SU-DHL-6 (cell line): ENCODE results near the gene TNS3.

Experiments
- H2AFZ ChIP-seq: fragments of 200-600 bp; sonication (generic); 2 replicates; pipeline ENCODE4 v1.6.1; 2014; ENCODE audit warnings: low read depth, mild to moderate bottlenecking, moderate library complexity, mixed read lengths, antibody characterized with exemption, low read length; ENCODE audit not compliant: severe bottlenecking
- H3F3A ChIP-seq: fragments of 200-600 bp; shearing (Covaris generic); 2 replicates; pipeline ENCODE4 v1.6.0; 2016; ENCODE audit warnings: antibody characterized with exemption, mild to moderate bottlenecking; ENCODE audit not compliant: insufficient read depth
- H3K27ac ChIP-seq: fragments of 200-600 bp; sonication (generic); 2 replicates; pipeline ENCODE4 v1.5.1; 2016; ENCODE audit warnings: low read depth, mild to moderate bottlenecking, low read length, moderate library complexity, mixed read lengths
- H3K27me3 ChIP-seq: fragments of 200-600 bp; sonication (generic), shearing (Covaris generic); 2 replicates; pipeline ENCODE4 v1.6.0; 2014; ENCODE audit warnings: mild to moderate bottlenecking, low read length
- H3K36me3 ChIP-seq: fragments of 200-600 bp; sonication (generic); 2 replicates; pipeline ENCODE4 v1.6.1; 2014; ENCODE audit warnings: mild to moderate bottlenecking, low read length, mixed read lengths
- H3K4me2 ChIP-seq: fragments of 300-600, 200-600 bp; shearing (Covaris generic), sonication (generic); 2 replicates; pipeline ENCODE4 v1.6.0; 2014; ENCODE audit warnings: low read length, low read depth, mild to moderate bottlenecking; ENCODE audit not compliant: poor library complexity, severe bottlenecking
- H3K4me3 ChIP-seq: fragments of 200-600 bp; sonication (generic); 2 replicates; pipeline ENCODE4 v1.5.1; 2014; ENCODE audit warnings: antibody characterized with exemption, low read length, mild to moderate bottlenecking, mixed read lengths; ENCODE audit not compliant: insufficient read depth, poor library complexity, severe bottlenecking
- H3K79me2 ChIP-seq: fragments of 200-600 bp; sonication (generic); 2 replicates; pipeline ENCODE4 v1.6.1; 2014; ENCODE audit warnings: mild to moderate bottlenecking, low read length, moderate library complexity; ENCODE audit not compliant: insufficient read depth
- H3K9ac ChIP-seq: fragments of 200-600 bp; sonication (generic); 2 replicates; pipeline ENCODE4 v1.7.0; 2014; ENCODE audit warnings: mild to moderate bottlenecking, low read length
- H3K9me2 ChIP-seq: fragments of 200-600 bp; sonication (generic); replicated peaks from 2 replicates; pipeline ENCODE4 v1.6.1; 2014; ENCODE audit warnings: low read length; ENCODE audit not compliant: insufficient read depth
- H3K9me3 ChIP-seq: fragments of 200-600 bp; sonication (generic); 2 replicates; pipeline ENCODE4 v1.6.1; 2014; ENCODE audit warnings: low read length, mixed read lengths; ENCODE audit not compliant: insufficient read depth
- H4K20me1 ChIP-seq: fragments of 200-600 bp; sonication (generic); 2 replicates; pipeline ENCODE4 v1.6.1; 2014; ENCODE audit warnings: low read depth, mild to moderate bottlenecking, antibody characterized with exemption, low read length, moderate library complexity, mixed read lengths
- EZH2phosphoT487 ChIP-seq: fragments of 200-600 bp; sonication (generic), shearing (Covaris generic); conservative IDR thresholded peaks from 2 replicates; pipeline ENCODE4 v1.6.1; 2018; ENCODE audit warnings: mild to moderate bottlenecking, antibody characterized with exemption, low read length, moderate library complexity, mixed read lengths
- TF ChIP-seq, protein P1 (sequence below): fragments of 200-600 bp; sonication (generic); IDR thresholded peaks from one replicate; pipeline ENCODE4 v1.5.1; 2017; ENCODE audit warnings: antibody characterized with exemption, mild to moderate bottlenecking, low read length, moderate library complexity; ENCODE audit not compliant: insufficient read depth, poor library complexity, severe bottlenecking

TNS3 gene

DNA sequence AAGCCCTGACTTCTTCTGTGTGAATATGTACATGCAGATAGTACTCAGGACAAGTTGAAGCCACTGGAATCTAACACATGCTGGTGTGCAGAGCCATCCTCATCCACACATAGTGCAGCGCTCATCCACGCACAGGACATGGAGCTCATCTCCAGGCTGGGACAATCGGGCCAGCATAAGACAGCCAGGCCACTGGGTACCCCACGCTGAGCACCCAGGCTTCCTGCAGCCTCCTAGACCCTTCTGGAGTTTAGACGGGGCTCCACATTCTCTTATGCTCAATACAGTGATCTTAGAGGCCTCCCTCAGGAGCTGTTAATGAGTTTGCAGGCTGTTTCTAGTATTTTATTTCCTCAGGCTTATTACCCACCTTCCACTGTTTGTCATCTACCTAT lies 238.9 kb downstream of the TNS3 start:
- Histone ChIP-seq H3K9me2 (no peaks in the 10 kb centered on the region), H3K4me2 (no peak overlapping the region), H3K27ac (no peak overlapping the region), H3K79me2 (no peaks in the 10 kb centered on the region), H4K20me1 (no peaks in the 10 kb centered on the region), H2AFZ (no peak overlapping the region), H3K9me3 (no peaks in the 10 kb centered on the region), H3K36me3 (no peaks in the 10 kb centered on the region), H3F3A (no peaks in the 10 kb centered on the region), H3K27me3 (no peaks in the 10 kb centered on the region), H3K4me3 (no peak overlapping the region), H3K9ac (no peak overlapping the region)
- TF ChIP-seq, protein P1, sequence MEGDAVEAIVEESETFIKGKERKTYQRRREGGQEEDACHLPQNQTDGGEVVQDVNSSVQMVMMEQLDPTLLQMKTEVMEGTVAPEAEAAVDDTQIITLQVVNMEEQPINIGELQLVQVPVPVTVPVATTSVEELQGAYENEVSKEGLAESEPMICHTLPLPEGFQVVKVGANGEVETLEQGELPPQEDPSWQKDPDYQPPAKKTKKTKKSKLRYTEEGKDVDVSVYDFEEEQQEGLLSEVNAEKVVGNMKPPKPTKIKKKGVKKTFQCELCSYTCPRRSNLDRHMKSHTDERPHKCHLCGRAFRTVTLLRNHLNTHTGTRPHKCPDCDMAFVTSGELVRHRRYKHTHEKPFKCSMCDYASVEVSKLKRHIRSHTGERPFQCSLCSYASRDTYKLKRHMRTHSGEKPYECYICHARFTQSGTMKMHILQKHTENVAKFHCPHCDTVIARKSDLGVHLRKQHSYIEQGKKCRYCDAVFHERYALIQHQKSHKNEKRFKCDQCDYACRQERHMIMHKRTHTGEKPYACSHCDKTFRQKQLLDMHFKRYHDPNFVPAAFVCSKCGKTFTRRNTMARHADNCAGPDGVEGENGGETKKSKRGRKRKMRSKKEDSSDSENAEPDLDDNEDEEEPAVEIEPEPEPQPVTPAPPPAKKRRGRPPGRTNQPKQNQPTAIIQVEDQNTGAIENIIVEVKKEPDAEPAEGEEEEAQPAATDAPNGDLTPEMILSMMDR = no peak
- no peak for TF ChIP-seq EZH2phosphoT487

DNA sequence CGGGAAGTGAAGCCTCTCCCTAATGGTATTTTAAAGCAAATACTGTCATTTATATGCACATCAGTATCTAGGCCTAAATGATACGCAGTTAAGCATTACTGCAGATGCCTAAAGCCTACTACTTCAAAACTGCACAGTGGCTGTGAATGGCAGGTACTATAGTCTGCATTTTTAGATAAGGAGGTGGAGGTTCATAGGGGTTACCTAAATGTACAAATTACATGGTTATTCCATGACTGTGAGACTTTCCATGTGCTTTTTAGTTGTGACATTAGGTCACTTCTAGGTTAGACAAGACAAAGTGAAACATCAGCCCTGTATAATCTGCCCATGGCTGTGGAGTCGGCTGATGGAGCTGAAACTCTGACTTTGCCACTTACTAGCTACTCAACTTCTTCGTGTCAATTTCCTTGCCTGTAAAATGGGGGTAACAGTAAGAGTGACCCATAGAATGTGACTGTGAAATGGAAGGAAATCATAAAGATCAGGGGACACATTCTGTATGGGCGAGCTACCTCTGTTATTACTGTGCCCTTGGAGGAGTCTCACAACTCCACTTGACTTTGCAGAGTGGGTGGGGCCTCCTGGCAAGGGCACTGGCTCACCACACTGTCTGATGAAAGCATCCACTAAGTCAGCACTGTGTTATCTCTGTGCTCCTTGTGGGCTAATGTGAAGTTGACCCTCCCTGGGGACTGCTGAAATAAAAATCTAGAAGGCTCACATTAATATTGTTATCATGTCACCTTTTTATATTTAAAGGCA lies 239.4 kb downstream of the TNS3 start:
- Histone ChIP-seq H3K9ac (no peak overlapping the region), H3K27ac (no peak overlapping the region), H3K9me3 (no peaks in the 10 kb centered on the region), H3K27me3 (no peaks in the 10 kb centered on the region), H4K20me1 (no peaks in the 10 kb centered on the region), H3F3A (no peaks in the 10 kb centered on the region), H3K4me2 (no peak overlapping the region), H3K79me2 (no peaks in the 10 kb centered on the region), H2AFZ (no peak overlapping the region), H3K4me3 (no peak overlapping the region), H3K9me2 (no peaks in the 10 kb centered on the region), H3K36me3 (no peaks in the 10 kb centered on the region)
- TF ChIP-seq, protein P1 = no peak
- no peak for TF ChIP-seq EZH2phosphoT487

DNA sequence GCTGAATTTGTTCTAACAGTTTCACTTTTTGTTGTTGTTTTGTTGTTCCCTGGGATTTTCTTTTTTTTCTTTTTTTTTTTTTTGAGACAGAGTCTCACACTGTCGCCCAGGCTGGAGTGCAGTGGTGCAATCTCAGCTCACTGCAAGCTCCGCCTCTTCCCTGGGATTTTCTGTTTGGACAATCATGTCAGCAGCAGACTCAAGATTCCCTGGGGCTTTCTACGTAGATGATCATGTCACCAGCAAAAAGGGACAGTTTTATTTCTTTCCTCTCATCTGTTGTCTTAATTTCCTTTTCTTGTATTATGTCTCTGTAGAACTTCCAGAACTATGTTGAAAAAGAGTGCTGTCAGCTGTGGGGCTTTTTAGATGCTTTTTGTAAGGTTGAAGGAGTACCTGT lies 241.4 kb downstream of the TNS3 start:
- Histone ChIP-seq H3K36me3 (no peaks in the 10 kb centered on the region), H3K4me3 (no peak overlapping the region), H3K79me2 (no peaks in the 10 kb centered on the region), H3K27me3 (no peaks in the 10 kb centered on the region), H3K27ac (no peak overlapping the region), H2AFZ (no peak overlapping the region), H3K9ac (no peak overlapping the region), H3K9me3 (no peaks in the 10 kb centered on the region), H3K4me2 (no peak overlapping the region), H3F3A (no peaks in the 10 kb centered on the region), H4K20me1 (no peaks in the 10 kb centered on the region), H3K9me2 (no peaks in the 10 kb centered on the region)
- TF ChIP-seq, protein P1 = no peak
- no peak for TF ChIP-seq EZH2phosphoT487
